Measurements from ENCODE around the gene PCDHGB4.
A peak's percentile ranks its signal among the peaks of the same experiment; 100 is the strongest.
"Not testable (repeated sequence)": the region's sequence is repeated elsewhere in the genome, so short reads cannot be mapped to it uniquely, and the experiment has no call there.

PCDHGB4 gene

GRCh38 chr5:141399555-141400258, 12.2 kb downstream of the PCDHGB4 start:
- H3K27ac ChIP-seq: no peak overlapping the region
- no peak for TF ChIP-seq ZFX (IDR thresholded peaks at IDR 0.05; ENCODE audit: borderline replicate concordance)
- TF ChIP-seq CTCF (IDR thresholded peaks at IDR 0.05): no peak

- no peak within 1 kb of the TSS for H3K27ac ChIP-seq
- TF ChIP-seq ZFX (IDR thresholded peaks at IDR 0.05; ENCODE audit: borderline replicate concordance) (no peak), CTCF (IDR thresholded peaks at IDR 0.05) (peak; percentile 82)
These were observed 15.2 kb downstream of the PCDHGB4 start, which contains the start of gene PCDHGA9 for GRCh38 chr5:141402553-141403243. Gene PCDHGA9 (plus strand): TSS chr5:141402778. CDS start chr5:141402953, 175 bp downstream.

DNA sequence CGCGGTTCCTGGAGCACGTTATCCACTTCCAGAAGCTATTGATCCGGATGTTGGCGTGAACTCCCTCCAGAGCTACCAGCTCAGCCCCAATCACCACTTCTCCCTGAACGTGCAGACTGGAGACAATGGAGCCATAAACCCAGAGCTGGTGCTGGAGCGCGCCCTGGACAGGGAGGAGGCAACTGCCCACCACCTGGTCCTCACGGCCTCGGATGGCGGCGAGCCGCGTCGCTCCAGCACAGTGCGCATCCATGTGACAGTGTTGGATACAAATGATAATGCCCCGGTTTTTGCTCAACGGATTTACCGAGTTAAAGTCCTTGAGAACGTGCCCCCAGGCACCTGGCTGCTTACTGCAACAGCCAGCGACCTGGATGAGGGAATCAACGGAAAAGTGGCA, 15.9 kb downstream of the PCDHGB4 start:
- TF ChIP-seq ZFX (IDR thresholded peaks at IDR 0.05; ENCODE audit: borderline replicate concordance) (no peak), CTCF (IDR thresholded peaks at IDR 0.05) (no peak)
- H3K27ac ChIP-seq: no peak overlapping the region

DNA sequence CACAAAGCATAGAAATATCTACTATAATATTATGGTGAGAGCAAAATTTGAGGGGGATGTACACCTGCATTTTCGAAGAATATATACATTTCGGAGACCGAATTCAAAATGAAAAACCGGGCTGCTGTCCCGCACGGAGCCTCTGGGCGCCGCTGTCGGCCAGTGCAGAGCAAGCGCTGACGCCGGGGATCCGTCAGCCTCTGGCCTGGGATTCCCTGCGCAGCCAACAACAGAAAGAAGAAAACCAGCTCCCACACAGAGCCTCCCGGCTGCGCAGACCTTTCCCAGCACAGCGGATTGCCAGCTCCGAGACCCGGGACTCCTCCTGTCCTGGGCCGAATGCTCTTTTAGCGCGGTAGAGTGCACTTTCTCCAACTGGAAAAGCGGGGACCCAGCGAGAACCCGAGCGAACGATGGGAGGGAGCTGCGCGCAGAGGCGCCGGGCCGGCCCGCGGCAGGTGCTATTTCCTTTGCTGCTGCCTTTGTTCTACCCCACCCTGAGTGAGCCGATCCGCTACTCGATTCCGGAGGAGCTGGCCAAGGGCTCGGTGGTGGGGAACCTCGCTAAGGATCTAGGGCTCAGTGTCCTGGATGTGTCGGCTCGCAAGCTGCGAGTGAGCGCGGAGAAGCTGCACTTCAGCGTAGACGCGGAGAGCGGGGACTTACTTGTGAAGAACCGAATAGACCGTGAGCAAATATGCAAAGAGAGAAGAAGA, 20.4 kb downstream of the PCDHGB4 start, which contains the start of gene PCDHGB6:
PCDHGB6 (plus strand) TSS at position 232 of the 716 bp plus-strand sequence; CDS start at position 414, 182 bp downstream.
- not testable (repeated sequence) for H3K27ac ChIP-seq

GRCh38 chr5:141409598-141410306, 22.3 kb downstream of the PCDHGB4 start:
- TF ChIP-seq CTCF (IDR thresholded peaks at IDR 0.05): no peak
- no peak for TF ChIP-seq ZFX (IDR thresholded peaks at IDR 0.05; ENCODE audit: borderline replicate concordance)

More for the DNA sequence above, 20.4 kb downstream of the PCDHGB4 start, which contains the start of gene PCDHGB6:
- peak; percentile 78 for TF ChIP-seq CTCF (IDR thresholded peaks at IDR 0.05)

GRCh38 chr5:141411575-141411974, 24.1 kb downstream of the PCDHGB4 start:
- no peak for TF ChIP-seq ZFX (IDR thresholded peaks at IDR 0.05; ENCODE audit: borderline replicate concordance)
- no peak for TF ChIP-seq CTCF (IDR thresholded peaks at IDR 0.05)
- no peak overlapping the region for H3K27ac ChIP-seq

More at GRCh38 chr5:141409598-141410306, 22.3 kb downstream of the PCDHGB4 start:
- H3K27ac ChIP-seq: no peak overlapping the region
